GM21619 (cell line): ENCODE results near the gene NOS3.

ENCODE experiments used
- ATAC-seq: cut with Tn5 transposase; IDR thresholded peaks from one replicate; pipeline ENCODE4 v1.9.1; 2021; ENCODE audit not compliant: unreplicated experiment

NOS3 gene

GRCh38 chr7:150963707-150964559 is 26.9 kb upstream of the NOS3 start:
- no peak for ATAC-seq

GRCh38 chr7:150964593-150965111 is 26.2 kb upstream of the NOS3 start:
- no peak for ATAC-seq

- no peak for ATAC-seq
These were observed 25.5 kb upstream of the NOS3 start for GRCh38 chr7:150965273-150965830.

- no peak for ATAC-seq
These were observed 24.8 kb upstream of the NOS3 start for GRCh38 chr7:150966002-150966401.

- no peak for ATAC-seq
These were observed 23.5 kb upstream of the NOS3 start for GRCh38 chr7:150967349-150967748.

- ATAC-seq: no peak
These were observed 22.6 kb upstream of the NOS3 start for GRCh38 chr7:150968056-150968733.

- no peak for ATAC-seq
These were observed 22.0 kb upstream of the NOS3 start for GRCh38 chr7:150968734-150969372.

- no peak for ATAC-seq
These were observed 21.3 kb upstream of the NOS3 start for GRCh38 chr7:150969475-150969874.

- ATAC-seq: no peak
These were observed 20.4 kb upstream of the NOS3 start for GRCh38 chr7:150970424-150970823.

- no peak for ATAC-seq
These were observed 19.4 kb upstream of the NOS3 start for GRCh38 chr7:150971242-150972022.

- ATAC-seq: no peak
These were observed 18.8 kb upstream of the NOS3 start for GRCh38 chr7:150972023-150972468.

- no peak for ATAC-seq
These were observed 18.1 kb upstream of the NOS3 start for GRCh38 chr7:150972741-150973140.

GRCh38 chr7:150973571-150974451 is 17.0 kb upstream of the NOS3 start:
- ATAC-seq: no peak

GRCh38 chr7:150974468-150975391 is 16.1 kb upstream of the NOS3 start:
- peak; percentile 59 for ATAC-seq

- ATAC-seq: no peak
These were observed 15.1 kb upstream of the NOS3 start for GRCh38 chr7:150975536-150976319.

- no peak for ATAC-seq
These were observed 14.1 kb upstream of the NOS3 start for GRCh38 chr7:150976529-150977381.
